GM18951 (cell line): ENCODE measurements around the gene POU1F1.
"Not testable (repeated sequence)": the region's sequence is repeated elsewhere in the genome, so short reads cannot be mapped to it uniquely, and the experiment has no call there.

Experiments used
- POLR2A ChIP-seq: IDR thresholded peaks from 4 replicates; pipeline ENCODE4 v1.6.1; 2011; ENCODE audit warnings: mild to moderate bottlenecking; ENCODE audit not compliant: insufficient read length, insufficient read depth; ENCODE audit errors: extremely low read depth
- in situ Hi-C: fragments of 300-500 bp; cut with MboI; formaldehyde crosslinking; loops from one replicate; pipeline ENCODE4 v1.12.0; 2022; ENCODE audit warnings: low sequenced_read_pairs, mixed read lengths, inconsistent platforms; ENCODE audit not compliant: unreplicated experiment

POU1F1 gene

DNA sequence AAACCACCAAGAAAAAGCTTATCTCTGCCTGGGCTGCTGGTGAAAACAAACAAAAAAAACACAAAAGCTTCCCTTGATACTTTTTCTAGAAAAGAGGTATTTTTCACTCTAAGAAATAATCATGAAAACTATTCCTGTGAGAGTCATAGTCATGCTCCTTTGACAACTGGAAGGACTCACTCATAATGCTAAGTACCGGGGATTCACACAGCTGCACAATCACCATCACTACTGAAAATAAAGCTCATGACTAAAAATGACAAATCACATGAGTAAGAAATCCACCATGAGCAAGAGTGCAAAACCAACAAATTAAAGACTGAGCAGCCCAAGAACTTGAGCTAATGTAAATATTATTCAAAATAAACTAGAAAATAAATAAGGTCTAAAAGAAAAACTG is 10.6 kb upstream of the POU1F1 start:
- no peak for TF ChIP-seq POLR2A
- in situ Hi-C loops: no loop called here

- no peak for TF ChIP-seq POLR2A
- in situ Hi-C loops: no loop called here
These were observed 3.6 kb downstream of the POU1F1 start for GRCh38 chr3:87272718-87273341.

DNA sequence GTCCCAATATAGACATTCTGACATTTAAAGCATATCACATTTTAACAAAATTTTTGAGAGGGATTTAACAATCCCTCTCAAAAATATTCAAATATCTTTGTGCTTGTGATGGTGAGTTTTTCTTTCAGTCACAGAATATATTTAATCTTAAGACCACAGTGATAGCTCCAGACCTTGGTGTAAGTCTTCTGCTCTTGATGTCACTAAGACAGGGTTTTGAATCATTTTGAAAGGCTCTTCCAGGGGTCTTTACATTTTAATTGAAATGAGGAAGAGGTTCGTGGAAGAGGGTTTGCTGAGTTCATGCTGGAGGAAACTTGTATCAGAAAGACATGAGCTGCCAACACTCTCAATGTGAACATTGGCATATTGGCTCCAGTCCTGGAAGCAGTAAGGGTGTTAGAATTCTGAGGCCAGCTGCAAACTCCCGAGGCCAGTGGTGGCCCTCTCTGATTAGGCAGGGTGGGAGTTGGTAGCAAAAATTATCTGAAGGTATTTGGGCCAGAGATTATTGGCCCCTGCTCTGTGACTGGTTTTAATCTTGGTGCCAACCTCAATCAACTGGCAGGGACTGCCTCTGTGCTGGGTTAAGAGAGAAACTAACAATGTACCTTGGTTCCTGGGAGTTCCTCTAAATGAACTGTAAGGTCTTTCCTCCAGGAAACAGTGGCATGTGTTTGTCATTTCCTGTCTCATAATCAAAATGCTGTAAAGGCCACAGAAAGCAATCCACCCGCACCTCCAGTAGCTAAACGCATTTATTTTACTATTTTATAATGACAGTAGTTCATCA is 5.3 kb downstream of the POU1F1 start:
- no peak for TF ChIP-seq POLR2A
- in situ Hi-C loops: no loop called here

DNA sequence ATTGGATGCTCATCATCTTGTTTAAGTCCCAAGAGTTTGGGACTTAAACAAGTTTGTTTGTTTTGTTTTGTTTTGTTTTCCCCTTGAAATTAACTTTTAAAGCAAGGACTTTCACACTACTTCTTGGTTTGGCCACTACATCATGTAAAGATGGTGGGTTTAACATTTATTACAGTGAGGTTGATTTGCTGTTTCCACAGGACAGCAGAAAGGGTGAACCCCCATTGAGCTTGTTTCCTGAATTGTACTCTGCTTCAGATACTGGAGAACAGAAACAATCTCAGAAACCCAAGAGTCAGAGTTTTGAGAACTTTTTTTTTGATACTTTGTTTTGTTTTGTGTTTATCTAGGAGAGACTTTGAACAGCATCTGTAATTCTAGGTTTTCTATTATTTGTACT is 6.7 kb downstream of the POU1F1 start:
- in situ Hi-C loops: no loop called here
- TF ChIP-seq POLR2A: no peak

DNA sequence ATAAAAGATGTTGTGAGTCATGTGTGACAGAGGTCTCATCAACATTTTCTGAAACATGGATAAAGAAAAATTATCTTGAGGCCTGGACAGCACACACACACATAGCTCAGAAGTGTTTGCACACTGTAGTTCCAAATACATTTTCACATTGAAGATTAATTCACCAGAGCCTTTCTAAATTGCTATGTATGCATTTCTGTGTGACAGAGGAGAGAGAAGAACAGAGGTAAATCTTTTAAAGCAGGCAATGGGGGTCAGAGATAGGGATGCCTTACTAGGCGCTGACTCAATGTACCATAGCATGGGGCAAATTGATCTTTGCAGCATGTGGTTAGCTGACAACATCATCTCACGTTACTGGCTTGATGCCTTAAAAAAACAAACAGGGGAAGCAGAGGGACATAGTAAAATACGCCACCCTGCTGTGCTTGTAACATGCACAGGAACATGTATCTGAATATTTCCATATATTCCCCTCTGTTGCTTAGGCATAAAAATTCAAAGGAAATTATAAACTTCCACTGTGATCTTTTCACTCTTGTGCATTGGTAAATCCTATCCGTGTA is 7.7 kb downstream of the POU1F1 start:
- in situ Hi-C loops: no loop called here
- no peak for TF ChIP-seq POLR2A

GRCh38 chr3:87267953-87268645 is 8.3 kb downstream of the POU1F1 start:
- in situ Hi-C loops: no loop called here
- TF ChIP-seq POLR2A: no peak

DNA sequence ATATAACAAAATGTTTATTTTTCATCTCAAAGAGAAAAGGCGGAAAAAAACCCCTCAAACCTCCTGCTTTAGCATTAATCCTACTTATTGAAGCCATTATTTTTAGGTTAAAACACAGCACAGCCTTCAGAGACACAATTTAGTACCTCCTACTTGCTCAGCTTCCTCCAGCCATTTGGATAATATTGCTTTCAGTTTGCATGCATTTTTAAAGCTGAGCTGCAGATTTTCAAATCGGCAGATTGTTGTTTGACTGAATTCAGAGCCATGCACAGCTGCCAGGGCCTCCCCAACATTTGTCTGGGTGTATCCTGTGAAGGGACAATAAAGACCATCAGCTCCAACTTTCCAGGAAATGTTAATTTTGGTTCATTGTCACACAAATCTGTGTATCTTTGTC is 14.5 kb downstream of the POU1F1 start:
- in situ Hi-C loops: no loop called here
- TF ChIP-seq POLR2A: no peak

DNA sequence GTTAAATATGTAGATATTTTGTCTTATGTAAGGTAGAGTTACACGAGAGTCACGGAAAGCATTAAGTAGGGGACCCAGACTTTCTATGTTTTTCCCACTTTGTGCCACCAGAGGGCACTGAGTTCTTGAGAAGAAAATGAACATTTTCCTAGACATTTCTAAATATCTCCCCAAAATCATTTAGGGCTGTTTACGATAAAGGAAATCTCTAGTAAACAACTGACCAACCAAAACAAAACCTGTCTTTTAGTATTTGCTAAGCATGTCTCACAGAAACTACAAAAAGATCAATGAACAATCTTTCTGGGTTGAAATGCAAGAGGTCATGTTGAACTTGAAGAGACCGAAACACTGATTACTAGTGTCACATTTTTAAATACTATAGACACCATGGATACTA is 16.1 kb downstream of the POU1F1 start:
- in situ Hi-C loops: no loop called here
- no peak for TF ChIP-seq POLR2A

DNA sequence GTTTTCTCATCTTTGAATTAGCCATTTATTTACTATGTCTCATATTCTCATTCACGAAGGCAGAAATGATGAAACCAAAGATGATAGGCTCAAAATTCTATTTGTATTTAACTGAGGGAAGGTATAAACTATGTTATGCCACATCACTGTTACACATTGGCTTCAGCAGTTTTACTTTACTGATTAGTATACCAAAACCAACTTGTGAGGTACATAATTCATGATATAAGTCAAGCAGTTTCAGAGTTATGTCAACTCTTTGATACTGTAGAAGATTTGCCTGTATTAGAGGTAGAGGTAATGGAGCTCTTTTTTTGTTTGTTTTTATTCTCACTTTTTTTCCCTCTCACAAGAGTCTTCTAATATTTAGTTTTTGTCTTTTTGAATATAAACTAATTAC is 26.4 kb downstream of the POU1F1 start:
- in situ Hi-C loops: no loop called here
- TF ChIP-seq POLR2A: no peak

DNA sequence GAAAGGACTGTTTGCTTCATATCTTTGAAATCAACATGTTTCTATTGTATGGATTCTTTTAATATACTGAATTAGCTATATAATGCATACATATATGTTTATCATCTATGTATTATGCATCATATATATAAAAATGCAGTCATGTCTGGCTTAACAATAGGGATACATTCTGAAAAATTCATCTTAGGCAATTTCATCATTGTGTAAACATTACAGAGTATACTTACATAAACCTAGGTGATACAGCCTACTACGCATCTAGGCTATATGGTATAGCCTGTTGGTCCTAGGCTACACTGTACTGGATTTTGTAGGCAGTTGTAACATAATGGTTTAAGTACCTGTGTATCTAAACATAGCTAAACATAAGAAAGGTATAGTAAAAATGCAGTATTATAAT is 27.6 kb downstream of the POU1F1 start:
- TF ChIP-seq POLR2A: no peak
- in situ Hi-C loops: no loop called here

DNA sequence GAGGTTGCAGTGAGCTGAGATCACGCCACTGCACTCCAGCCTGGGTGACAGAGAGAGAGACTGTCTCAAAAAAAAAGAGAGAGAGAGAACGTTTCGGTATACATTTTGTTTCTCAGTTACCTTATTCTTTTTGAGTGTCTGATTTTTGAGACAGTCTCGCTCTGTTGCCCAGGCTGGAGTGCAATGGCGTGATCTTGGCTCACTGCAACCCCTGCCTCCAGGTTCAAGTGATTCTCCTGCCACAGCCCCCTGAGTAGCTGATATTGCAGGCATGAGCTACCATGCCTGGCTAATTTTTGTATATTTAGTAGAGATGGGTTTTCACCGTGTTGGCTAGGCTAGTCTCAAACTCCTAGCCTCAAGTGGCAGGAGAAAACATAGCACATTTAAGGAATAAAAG is 28.2 kb downstream of the POU1F1 start:
- in situ Hi-C loops: not testable (repeated sequence)

DNA sequence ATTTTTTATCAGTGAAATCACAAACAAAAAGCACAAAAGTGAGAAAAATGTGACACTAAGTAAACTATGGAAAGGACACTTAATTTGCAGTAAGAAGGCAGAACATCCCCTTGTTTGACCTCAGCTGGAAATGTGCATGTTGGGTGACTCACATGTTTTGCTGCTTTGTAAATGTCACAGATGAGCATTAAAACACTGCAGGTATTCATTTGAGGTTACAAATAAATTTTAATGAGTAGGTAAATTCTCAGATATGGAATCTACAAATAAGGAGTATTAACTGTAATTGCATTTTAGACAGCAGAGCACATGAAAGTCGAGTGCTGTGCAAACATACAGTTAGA is 29.0 kb downstream of the POU1F1 start:
- in situ Hi-C loops: no loop called here
- no peak for TF ChIP-seq POLR2A

DNA sequence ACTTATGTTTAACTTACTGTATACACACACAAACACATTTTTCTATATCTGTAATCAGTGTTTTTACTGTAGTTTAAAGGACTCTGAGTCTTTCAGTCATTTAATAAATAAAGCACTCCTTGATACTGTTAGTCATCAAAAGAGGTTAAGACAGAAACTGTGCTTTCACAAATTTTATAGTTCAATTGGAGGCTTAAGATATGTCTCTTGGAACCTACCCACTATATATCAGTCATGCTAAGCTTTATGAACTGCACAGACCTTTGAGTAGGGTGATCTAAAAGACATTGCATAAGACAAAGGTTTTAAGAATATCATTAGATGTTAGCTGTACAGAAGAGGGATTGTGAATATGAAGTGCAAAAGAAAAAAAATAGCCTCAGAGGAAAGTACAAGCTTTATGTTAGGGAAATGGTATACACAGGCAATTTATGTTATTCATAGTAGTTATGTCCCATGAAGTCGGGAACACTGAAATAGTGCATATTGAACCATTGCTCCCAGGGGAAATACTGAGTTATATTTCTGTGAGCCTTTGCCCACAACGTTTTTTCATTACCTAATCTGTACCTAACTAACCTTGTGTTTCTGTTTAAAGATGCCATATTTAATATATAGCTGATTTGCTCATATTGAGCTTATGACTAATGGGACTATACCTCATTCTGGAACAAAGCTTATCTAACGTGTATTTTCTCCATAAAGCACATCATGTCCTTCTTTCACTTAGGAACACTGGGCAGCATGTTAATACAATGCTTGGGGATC is 29.5 kb downstream of the POU1F1 start:
- in situ Hi-C loops: no loop called here
- TF ChIP-seq POLR2A: no peak

- TF ChIP-seq POLR2A: no peak
- in situ Hi-C loops: no loop called here
These were observed 40.3 kb downstream of the POU1F1 start for GRCh38 chr3:87236093-87236492.
